IPS DF 6.9 (cell line): ENCODE measurements around the gene PPBP.

Source experiments
- DNase-seq: peaks from one replicate; pipeline ENCODE4 v3.0.0-alpha.2; 2013; ENCODE audit warnings: low read depth, low spot score
- H3K27ac ChIP-seq: one replicate; pipeline ENCODE4 v1.5.1; 2013; ENCODE audit warnings: low read length, control low read depth
- H3K27me3 ChIP-seq: 2 replicates; pipeline ENCODE4 v1.6.1; 2013; ENCODE audit warnings: mild to moderate bottlenecking, low read length; ENCODE audit not compliant: control insufficient read depth, insufficient read depth
- H3K36me3 ChIP-seq: 2 replicates; pipeline ENCODE4 v1.6.1; 2013; ENCODE audit warnings: low read length; ENCODE audit not compliant: control insufficient read depth, insufficient read depth
- H3K4me1 ChIP-seq: 2 replicates; pipeline ENCODE4 v1.6.1; 2013; ENCODE audit warnings: low read length; ENCODE audit not compliant: control insufficient read depth, insufficient read depth
- H3K4me3 ChIP-seq: 2 replicates; pipeline ENCODE4 v1.5.1; 2013; ENCODE audit warnings: mild to moderate bottlenecking, low read length
- H3K9me3 ChIP-seq: 2 replicates; pipeline ENCODE4 v1.6.1; 2013; ENCODE audit warnings: low read length, inconsistent platforms; ENCODE audit not compliant: control insufficient read depth, insufficient read depth
- WGBS: extraction: QIAGEN DNeasy Blood & Tissue Kit; methylation state at CpG from one replicate; pipeline ENCODE4 v1.1.7; 2013; ENCODE audit warnings: mixed read lengths, missing lambda C conversion rate; ENCODE audit not compliant: insufficient read length, insufficient coverage; 5-methylcytosine and 5-hydroxymethylcytosine counted together

The PPBP gene

GRCh38 chr4:74016068-74016467 is 28.1 kb upstream of the PPBP start:
- no CpG with 5 or more reads among the region's 1 CpG for WGBS

GRCh38 chr4:74015126-74015780 is 27.3 kb upstream of the PPBP start:
- H3K4me1 ChIP-seq = no peaks in the 10 kb centered on the region
- H3K4me3 ChIP-seq = no peak overlapping the region
- no peak overlapping the region for H3K27ac ChIP-seq
- no peaks in the 10 kb centered on the region for H3K27me3 ChIP-seq
- WGBS = no CpG with 5 or more reads among the region's 3 CpGs
- no peaks in the 10 kb centered on the region for H3K9me3 ChIP-seq
- no peaks in the 10 kb centered on the region for H3K36me3 ChIP-seq
- no peak for DNase-seq

More at GRCh38 chr4:74016068-74016467, 28.1 kb upstream of the PPBP start:
- Histone ChIP-seq H3K27ac (no peak overlapping the region), H3K4me1 (no peaks in the 10 kb centered on the region), H3K9me3 (no peaks in the 10 kb centered on the region), H3K27me3 (no peaks in the 10 kb centered on the region), H3K36me3 (no peaks in the 10 kb centered on the region), H3K4me3 (no peak overlapping the region)
- no peak for DNase-seq

GRCh38 chr4:74014332-74014731 is 26.3 kb upstream of the PPBP start:
- no peak for DNase-seq
- Histone ChIP-seq H3K36me3 (no peaks in the 10 kb centered on the region), H3K27ac (no peak overlapping the region), H3K27me3 (no peaks in the 10 kb centered on the region), H3K9me3 (no peaks in the 10 kb centered on the region), H3K4me1 (no peaks in the 10 kb centered on the region), H3K4me3 (no peak overlapping the region)
- WGBS = no CpG with 5 or more reads among the region's 1 CpG

GRCh38 chr4:74013264-74013663 is 25.3 kb upstream of the PPBP start:
- no CpG with 5 or more reads among the region's 2 CpGs for WGBS
- Histone ChIP-seq H3K9me3 (no peaks in the 10 kb centered on the region), H3K4me3 (no peak overlapping the region), H3K36me3 (no peaks in the 10 kb centered on the region), H3K27me3 (no peaks in the 10 kb centered on the region), H3K27ac (no peak overlapping the region), H3K4me1 (no peaks in the 10 kb centered on the region)
- DNase-seq = no peak

GRCh38 chr4:74012130-74012529 is 24.1 kb upstream of the PPBP start:
- no peak for DNase-seq
- H3K27me3 ChIP-seq = no peaks in the 10 kb centered on the region
- no peaks in the 10 kb centered on the region for H3K4me1 ChIP-seq
- no peak overlapping the region for H3K4me3 ChIP-seq
- H3K36me3 ChIP-seq = 0 out of 2 replicates have a peak, but pooled peaks cover 3% of the 10 kb centered on the region
- H3K9me3 ChIP-seq = no peaks in the 10 kb centered on the region
- no CpG with 5 or more reads among the region's 4 CpGs for WGBS
- no peak overlapping the region for H3K27ac ChIP-seq

GRCh38 chr4:74009307-74009706 is 21.3 kb upstream of the PPBP start:
- Histone ChIP-seq H3K9me3 (no peaks in the 10 kb centered on the region), H3K36me3 (0 out of 2 replicates have a peak, but pooled peaks cover 3% of the 10 kb centered on the region), H3K27me3 (no peaks in the 10 kb centered on the region), H3K27ac (no peak overlapping the region), H3K4me1 (no peaks in the 10 kb centered on the region), H3K4me3 (no peak overlapping the region)
- no CpG with 5 or more reads among the region's 3 CpGs for WGBS
- no peak for DNase-seq

DNA sequence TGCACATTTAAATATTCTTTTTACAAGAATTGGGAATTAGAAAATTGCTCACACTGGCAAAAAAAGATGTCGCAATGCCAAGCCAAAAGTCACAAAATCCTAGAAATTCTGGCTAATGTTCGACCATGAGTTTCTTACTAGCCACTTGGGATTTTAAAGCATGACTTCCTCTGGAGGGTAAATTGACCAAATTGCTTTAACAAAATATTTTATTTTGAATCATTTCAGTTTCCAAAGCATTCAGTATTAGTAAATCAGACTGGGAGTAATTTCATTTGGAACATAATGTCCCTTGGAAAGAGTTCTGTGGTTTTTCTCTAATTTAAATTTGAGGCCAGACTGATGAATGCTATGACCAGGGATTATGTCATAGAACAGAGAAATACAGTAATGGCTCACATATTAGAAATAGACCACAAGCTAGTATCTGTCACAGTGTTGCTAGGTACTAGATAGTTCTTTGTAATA is 18.1 kb upstream of the PPBP start:
- no peaks in the 10 kb centered on the region for H3K4me1 ChIP-seq
- no CpG with 5 or more reads among the region's 2 CpGs for WGBS
- DNase-seq = no peak

GRCh38 chr4:74005528-74005927 is 17.5 kb upstream of the PPBP start:
- Histone ChIP-seq H3K36me3 (0 out of 2 replicates have a peak, but pooled peaks cover 3% of the 10 kb centered on the region), H3K27ac (no peak overlapping the region), H3K4me1 (no peaks in the 10 kb centered on the region), H3K9me3 (no peaks in the 10 kb centered on the region), H3K4me3 (no peak overlapping the region), H3K27me3 (no peaks in the 10 kb centered on the region)
- DNase-seq = no peak
- WGBS = no CpG with 5 or more reads among the region's 3 CpGs

More for the DNA sequence above, 18.1 kb upstream of the PPBP start:
- Histone ChIP-seq H3K4me3 (no peak overlapping the region), H3K27ac (no peak overlapping the region), H3K27me3 (no peaks in the 10 kb centered on the region), H3K9me3 (no peaks in the 10 kb centered on the region), H3K36me3 (0 out of 2 replicates have a peak, but pooled peaks cover 3% of the 10 kb centered on the region)

DNA sequence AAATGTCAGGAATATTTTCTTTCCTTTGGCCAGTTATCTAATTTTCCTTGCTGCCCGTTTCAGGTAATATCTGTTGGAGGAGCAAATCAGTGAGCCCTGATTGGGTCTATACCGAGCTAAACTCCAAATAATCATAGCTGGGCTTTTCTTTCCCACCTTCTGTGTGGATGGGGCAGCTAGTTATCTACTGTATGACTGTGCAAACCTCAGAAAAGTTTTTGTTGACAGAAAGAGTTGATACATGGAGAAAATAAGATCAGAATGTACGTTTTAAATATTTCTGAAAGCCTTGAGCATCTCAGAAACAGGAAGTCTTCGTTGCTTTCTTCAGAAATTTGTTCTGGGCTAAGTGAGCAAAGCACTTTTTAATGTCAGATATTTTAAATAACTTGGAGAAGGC is 16.7 kb upstream of the PPBP start:
- no peak for DNase-seq
- no CpG with 5 or more reads among the region's 4 CpGs for whole genome bisulfite sequencing
- Histone ChIP-seq H3K36me3 (0 out of 2 replicates have a peak, but pooled peaks cover 3% of the 10 kb centered on the region), H3K4me1 (no peaks in the 10 kb centered on the region), H3K4me3 (no peak overlapping the region), H3K9me3 (no peaks in the 10 kb centered on the region), H3K27me3 (no peaks in the 10 kb centered on the region), H3K27ac (no peak overlapping the region)

DNA sequence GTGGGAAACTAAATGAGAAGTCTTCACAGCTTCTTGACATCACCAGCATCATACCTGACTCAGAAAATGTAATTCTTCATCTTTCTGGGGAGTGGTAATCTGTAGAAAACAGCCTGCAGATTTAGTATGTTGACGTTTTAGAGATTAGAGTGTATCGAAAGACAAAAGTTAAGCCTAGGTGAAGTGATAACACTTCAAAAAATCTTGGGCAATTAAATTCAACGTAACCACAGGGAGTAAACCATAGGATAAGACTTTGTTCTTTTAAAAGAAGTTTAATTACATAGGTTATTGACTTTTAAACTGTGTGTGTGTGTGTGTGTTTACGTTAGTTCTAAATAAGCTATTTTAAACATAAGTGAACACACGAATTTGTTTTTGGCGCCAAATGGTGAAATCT is 12.3 kb upstream of the PPBP start:
- Histone ChIP-seq H3K9me3 (no peaks in the 10 kb centered on the region), H3K27me3 (no peaks in the 10 kb centered on the region), H3K4me3 (no peak overlapping the region), H3K27ac (no peak overlapping the region), H3K36me3 (no peaks in the 10 kb centered on the region), H3K4me1 (peaks cover 4% of the 10 kb centered on the region; the same call in 1 of the 2 replicates)
- 100% methylated on average over 2 of the region's 6 CpGs for WGBS
- no peak for DNase-seq
